GM12878 (cell line): ENCODE results near the gene CPSF3. TPM values are rescaled to one million over a fixed set of nuclear protein-coding genes. Genes with fewer than 3 reads are reported as not detected.

Source experiments
- ATAC-seq: fragments of 200-7000 bp; cut with Tn5 transposase; 3 replicates; pipeline ENCODE4 v1.9.1; 2020; ENCODE audit warnings: mild to moderate bottlenecking, moderate library complexity
- BruUV-seq: library from RNA; stranded (reverse); fragments of 400-500 nt; replicated peaks from 2 replicates; lab custom pipeline; 2021; lab: Mats Ljungman, UMichigan
- CTCF ChIA-PET: fragments of 300-600 bp; sonication (Branson Sonifier 250); formaldehyde crosslinking; extraction: SDS; loops from one replicate; lab custom pipeline; 2021; ENCODE audit warnings: inconsistent platforms; lab: Yijun Ruan, JAX
- POLR2A ChIA-PET: fragments of 350-600 bp; formaldehyde crosslinking; extraction: SDS; loops from one replicate; lab custom pipeline; 2021; ENCODE audit warnings: inconsistent platforms; lab: Charles Lee
- RAD21 ChIA-PET: fragments of 300-600 bp; sonication (Branson Sonifier 250); formaldehyde crosslinking; loops from one replicate; lab custom pipeline; 2023; ENCODE audit warnings: antibody characterized with exemption; ENCODE audit not compliant: unreplicated experiment; lab: Charles Lee
- SMC1A ChIA-PET: fragments of 300-600 bp; sonication (Branson Sonifier 250); formaldehyde crosslinking; loops from one replicate; lab custom pipeline; 2023; ENCODE audit not compliant: unreplicated experiment, uncharacterized antibody; lab: Charles Lee
- DNase-seq: peaks from one replicate; pipeline ENCODE4 v3.0.0-alpha.2; 2011; ENCODE audit warnings: low read depth, low spot score
- FAIRE-seq: peaks from 3 replicates; lab custom pipeline; 2011; peaks lifted over from hg19 to GRCh38; lab: Jason Lieb, UNC
- H2AFZ ChIP-seq: 2 replicates; pipeline ENCODE4 v1.6.0; 2011; ENCODE audit warnings: low read depth, low read length, control low read depth; ENCODE audit not compliant: control insufficient read depth
- H3K27ac ChIP-seq: 2 replicates; pipeline ENCODE4 v1.5.1; 2011; ENCODE audit warnings: control low read depth; ENCODE audit not compliant: control insufficient read depth, insufficient read depth
- H3K27me3 ChIP-seq, 2 experiments: replicated peaks in 1 of 2; 2 replicates each; pipeline versions ENCODE4 v1.6.0 to v1.6.1; 2011; ENCODE audit warnings: low read length in 1 of 2; ENCODE audit not compliant: control insufficient read depth in 2 of 2, insufficient read depth in 2 of 2
- H3K36me3 ChIP-seq, 2 experiments: 2 replicates each; pipeline ENCODE4 v1.5.1; 2011; ENCODE audit warnings: low read length in 1 of 2; ENCODE audit not compliant: control insufficient read depth in 2 of 2, insufficient read depth in 2 of 2
- H3K4me1 ChIP-seq: 2 replicates; pipeline ENCODE4 v1.6.1; 2011; ENCODE audit warnings: mild to moderate bottlenecking, low read length, moderate library complexity, mixed read lengths; ENCODE audit not compliant: control insufficient read depth, insufficient read depth
- H3K4me2 ChIP-seq: 2 replicates; pipeline ENCODE4 v1.6.0; 2011; ENCODE audit warnings: control low read depth; ENCODE audit not compliant: control insufficient read depth, insufficient read depth
- H3K4me3 ChIP-seq: fragments of 200-600 bp; sonication (generic); 2 replicates; pipeline ENCODE4 v1.5.1; 2016
- H3K79me2 ChIP-seq: 2 replicates; pipeline ENCODE4 v1.6.0; 2011; ENCODE audit warnings: low read length; ENCODE audit not compliant: control insufficient read depth, insufficient read depth
- H3K9ac ChIP-seq: 2 replicates; pipeline ENCODE4 v1.8.0; 2011; ENCODE audit warnings: low read length, control low read depth, mixed read lengths; ENCODE audit not compliant: control insufficient read depth, insufficient read depth
- H3K9me3 ChIP-seq: replicated peaks from 3 replicates; pipeline ENCODE4 v1.5.1; 2011; ENCODE audit warnings: mild to moderate bottlenecking, low read length; ENCODE audit not compliant: control insufficient read depth, insufficient read depth
- H4K20me1 ChIP-seq: 2 replicates; pipeline ENCODE4 v1.6.0; 2011; ENCODE audit not compliant: control insufficient read depth, insufficient read depth
- CHD1 ChIP-seq: IDR thresholded peaks from 2 replicates; pipeline ENCODE4 v1.6.1; 2012; ENCODE audit warnings: low read depth, low read length, improper control_type of control experiment
- E2F4 ChIP-seq: IDR thresholded peaks from 2 replicates; pipeline ENCODE4 v1.6.1; 2012; ENCODE audit warnings: low read depth, low read length, improper control_type of control experiment
- JUND ChIP-seq: IDR thresholded peaks from 2 replicates; pipeline ENCODE4 v1.6.1; 2012; ENCODE audit warnings: low read depth, mild to moderate bottlenecking, low read length, improper control_type of control experiment, moderate library complexity
- NFYA ChIP-seq: IDR thresholded peaks from 2 replicates; pipeline ENCODE4 v1.6.1; 2011; ENCODE audit warnings: low read depth, mild to moderate bottlenecking, low read length, improper control_type of control experiment, borderline replicate concordance
- PML ChIP-seq: IDR thresholded peaks from 2 replicates; pipeline ENCODE4 v1.6.1; 2012; ENCODE audit warnings: low read length, inconsistent platforms
- POU2F2 ChIP-seq: IDR thresholded peaks from 3 replicates; pipeline ENCODE4 v1.6.1; 2011; ENCODE audit warnings: low read depth, mild to moderate bottlenecking, low read length, borderline replicate concordance
- SIX5 ChIP-seq: IDR thresholded peaks from 2 replicates; pipeline ENCODE4 v1.6.1; 2011; ENCODE audit warnings: mild to moderate bottlenecking, low read depth, low read length, moderate library complexity; ENCODE audit not compliant: severe bottlenecking
- ZBTB11 ChIP-seq: fragments of 450-650 bp; formaldehyde crosslinking; IDR thresholded peaks from 2 replicates; pipeline ENCODE4 v1.5.0; 2022; ENCODE audit warnings: mild to moderate bottlenecking, missing genetic modification characterization
- WGBS: methylation state at CpG from one replicate; pipeline ENCODE4 v1.1.6; 2016; ENCODE audit warnings: low lambda C conversion rate; ENCODE audit not compliant: insufficient replicate concordance, insufficient coverage; ENCODE audit errors: missing lambda C conversion rate; 5-methylcytosine and 5-hydroxymethylcytosine counted together
- in situ Hi-C: fragments of 300-500 bp; cut with MboI; formaldehyde crosslinking; loops from 9 replicates; pipeline ENCODE4 v1.14.3; 2018; ENCODE audit warnings: mixed read lengths
- intact Hi-C: fragments of 100-400 bp; cut with micrococcal nuclease; formaldehyde crosslinking; loops from one replicate; pipeline ENCODE4 v1.14.2; 2022; ENCODE audit not compliant: unreplicated experiment
- polyA plus RNA-seq, 11 experiments: library from polyadenylated mRNA; depleted of rRNA in 4 of 11; unstranded in 6 of 11; stranded (reverse) in 5 of 11; fragments of >200 nt; fragmentation: Nextera tagmentation in 4 of 11; fragmentation: Illumina TruSeq in 1 of 11; extraction: Ambion mirVana in 4 of 11; extraction: Trizol in 1 of 11; gene quantifications; 1 replicate in 1 of 11; 2 replicates in 10 of 11; pipeline versions ENCODE4 v1.2.1 to v1.2.3, GENCODE V29; 2011 to 2016; ENCODE audit warnings: inconsistent platforms in 2 of 11, missing spikeins in 2 of 11, low read depth in 1 of 11
- total RNA-seq, 4 experiments: library from RNA; depleted of rRNA in 3 of 4; stranded (reverse); fragments of >200 nt in 3 of 4; fragmentation: Illumina TruSeq in 1 of 4; extraction: Trizol in 1 of 4; gene quantifications; 2 replicates each; pipeline versions ENCODE4 v1.2.1 to v1.2.3, GENCODE V29; 2013 to 2021
- TF ChIP-seq, protein P1 (sequence below): fragments of 450-650 bp; IDR thresholded peaks from 2 replicates; pipeline ENCODE4 v1.6.1; 2016; ENCODE audit warnings: mild to moderate bottlenecking, moderate library complexity, borderline replicate concordance

The CPSF3 gene
- total and polyA plus RNA-seq, 10 of the 15 experiments (the other 5 are each of a cell fraction or from before 2014, with no cell fraction given) = 34.5 to 108 (median 76.1) TPM

GRCh38 chr2:9398881-9399780, 24.3 kb upstream of the CPSF3 start (continued):
- no peak for TF ChIP-seq CHD1
- TF ChIP-seq, protein P1, sequence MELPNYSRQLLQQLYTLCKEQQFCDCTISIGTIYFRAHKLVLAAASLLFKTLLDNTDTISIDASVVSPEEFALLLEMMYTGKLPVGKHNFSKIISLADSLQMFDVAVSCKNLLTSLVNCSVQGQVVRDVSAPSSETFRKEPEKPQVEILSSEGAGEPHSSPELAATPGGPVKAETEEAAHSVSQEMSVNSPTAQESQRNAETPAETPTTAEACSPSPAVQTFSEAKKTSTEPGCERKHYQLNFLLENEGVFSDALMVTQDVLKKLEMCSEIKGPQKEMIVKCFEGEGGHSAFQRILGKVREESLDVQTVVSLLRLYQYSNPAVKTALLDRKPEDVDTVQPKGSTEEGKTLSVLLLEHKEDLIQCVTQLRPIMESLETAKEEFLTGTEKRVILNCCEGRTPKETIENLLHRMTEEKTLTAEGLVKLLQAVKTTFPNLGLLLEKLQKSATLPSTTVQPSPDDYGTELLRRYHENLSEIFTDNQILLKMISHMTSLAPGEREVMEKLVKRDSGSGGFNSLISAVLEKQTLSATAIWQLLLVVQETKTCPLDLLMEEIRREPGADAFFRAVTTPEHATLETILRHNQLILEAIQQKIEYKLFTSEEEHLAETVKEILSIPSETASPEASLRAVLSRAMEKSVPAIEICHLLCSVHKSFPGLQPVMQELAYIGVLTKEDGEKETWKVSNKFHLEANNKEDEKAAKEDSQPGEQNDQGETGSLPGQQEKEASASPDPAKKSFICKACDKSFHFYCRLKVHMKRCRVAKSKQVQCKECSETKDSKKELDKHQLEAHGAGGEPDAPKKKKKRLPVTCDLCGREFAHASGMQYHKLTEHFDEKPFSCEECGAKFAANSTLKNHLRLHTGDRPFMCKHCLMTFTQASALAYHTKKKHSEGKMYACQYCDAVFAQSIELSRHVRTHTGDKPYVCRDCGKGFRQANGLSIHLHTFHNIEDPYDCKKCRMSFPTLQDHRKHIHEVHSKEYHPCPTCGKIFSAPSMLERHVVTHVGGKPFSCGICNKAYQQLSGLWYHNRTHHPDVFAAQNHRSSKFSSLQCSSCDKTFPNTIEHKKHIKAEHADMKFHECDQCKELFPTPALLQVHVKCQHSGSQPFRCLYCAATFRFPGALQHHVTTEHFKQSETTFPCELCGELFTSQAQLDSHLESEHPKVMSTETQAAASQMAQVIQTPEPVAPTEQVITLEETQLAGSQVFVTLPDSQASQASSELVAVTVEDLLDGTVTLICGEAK = no peak

GRCh38 chr2:9400268-9401058, 23.0 kb upstream of the CPSF3 start:
- no peaks in the 10 kb centered on the region for H3K36me3 ChIP-seq
- CTCF ChIA-PET = no interaction called here
- BruUV-seq = no TSS peak
- TF ChIP-seq SIX5 (no peak), NFYA (no peak), ZBTB11 (no peak), POU2F2 (no peak), E2F4 (no peak), JUND (no peak), PML (no peak)

More at GRCh38 chr2:9400268-9401058, 23.0 kb upstream of the CPSF3 start:
- ATAC-seq (no peak), DNase-seq (no peak), FAIRE-seq (no peak)
- Histone ChIP-seq H3K27ac (no peak overlapping the region), H3K9me3 (no peaks in the 10 kb centered on the region), H3K79me2 (no peaks in the 10 kb centered on the region), H3K4me3 (no peak overlapping the region), H4K20me1 (no peaks in the 10 kb centered on the region), H3K9ac (no peak overlapping the region), H3K4me2 (no peak overlapping the region), H3K4me1 (no peaks in the 10 kb centered on the region), H3K27me3 (no peaks in the 10 kb centered on the region), H2AFZ (no peak overlapping the region)
- intact Hi-C loops = no loop called here
- in situ Hi-C loops = no loop called here
- ChIA-PET SMC1A (no interaction called here), POLR2A (no interaction called here), RAD21 (no interaction called here)
- 54% methylated on average over 10 of the region's 12 CpGs for WGBS
